NCI-H1417 treated with DMSO at 0.1 percent for 48 hours (cell line): ENCODE data around the gene DENND4C.
"Not testable (repeated sequence)": the region's sequence is repeated elsewhere in the genome, so short reads cannot be mapped to it uniquely, and the experiment has no call there.

Experiments used
- DNase-seq: peaks from one replicate; lab custom pipeline; 2025; lab: John Stamatoyannopoulos, UW

DENND4C gene

DNA sequence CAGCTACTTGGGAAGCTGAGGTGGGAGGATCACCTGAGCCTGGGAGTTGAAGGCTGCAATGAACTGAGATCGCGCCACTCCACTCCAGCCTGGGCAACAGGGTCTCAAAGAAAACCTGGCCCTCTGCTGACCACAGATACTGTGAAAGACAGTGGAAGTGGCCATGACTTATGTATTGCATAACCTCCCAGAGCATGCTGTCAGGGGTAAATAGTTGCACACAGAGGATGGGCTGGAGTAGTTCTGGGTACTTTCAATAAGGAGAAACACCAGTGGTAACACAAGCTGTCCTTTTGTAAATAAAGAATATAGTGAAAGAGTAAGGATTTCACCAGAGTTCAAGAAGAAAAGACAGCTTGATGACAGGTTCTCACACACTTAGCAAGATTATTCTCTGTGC is 180.1 kb downstream of the DENND4C start:
- no peak for DNase-seq

DNA sequence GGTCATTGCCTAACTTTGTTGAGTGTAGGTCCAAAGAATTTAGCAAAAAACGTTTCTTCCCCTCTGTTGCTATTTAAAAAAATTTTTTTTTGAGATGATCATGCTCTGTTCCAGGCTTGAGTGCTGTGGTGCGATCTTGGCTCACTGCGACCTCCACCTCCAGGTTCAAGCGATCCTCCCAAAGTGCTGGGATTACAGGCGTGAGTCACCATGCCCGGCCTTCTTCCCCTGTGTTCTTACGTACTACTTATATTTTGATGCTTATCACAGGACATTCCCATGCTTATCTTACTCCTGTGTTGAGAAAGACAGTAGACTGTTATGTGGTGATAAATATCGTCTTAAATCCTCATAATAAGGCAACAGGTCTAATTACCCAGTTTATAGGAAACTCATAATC is 180.8 kb downstream of the DENND4C start:
- DNase-seq: no peak

DNA sequence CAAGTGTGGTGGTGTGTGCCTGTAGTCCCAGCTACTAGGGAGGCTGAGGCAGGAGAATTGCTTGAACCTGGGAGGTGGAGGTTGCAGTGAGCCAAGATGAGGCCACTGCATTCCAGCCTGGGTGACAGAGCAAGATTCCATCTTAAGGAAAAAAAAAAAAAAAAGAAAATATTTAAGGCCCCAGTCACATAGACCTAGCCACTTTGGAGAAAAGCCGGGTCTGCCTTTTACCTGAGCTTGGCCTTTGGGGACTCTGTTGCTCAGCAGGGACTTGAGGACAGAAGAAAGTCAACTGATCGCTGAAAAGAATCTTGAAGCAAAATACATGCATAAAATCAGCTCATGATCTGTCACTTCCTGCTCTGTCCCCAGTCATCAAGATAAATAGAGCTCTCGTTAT is 183.0 kb downstream of the DENND4C start:
- not testable (repeated sequence) for DNase-seq

DNA sequence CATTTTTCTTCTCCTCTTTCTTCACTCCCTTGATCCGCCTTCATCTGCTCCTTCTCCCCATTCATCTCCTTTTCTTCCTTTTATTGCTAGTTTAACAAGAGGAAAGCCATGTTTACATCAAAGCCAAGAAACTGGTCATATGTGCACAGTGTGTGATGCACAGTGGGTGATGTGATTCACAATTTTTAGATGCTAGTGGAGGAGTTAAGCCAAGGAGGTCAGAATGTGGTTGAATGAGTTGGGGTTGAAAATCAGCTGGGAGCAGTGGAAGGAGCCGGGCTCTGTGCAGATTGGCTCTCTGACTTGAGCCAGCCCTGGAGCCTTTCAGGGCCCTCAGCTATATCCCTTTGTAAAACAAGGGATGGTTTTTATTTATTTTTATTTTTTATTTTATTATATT is 185.7 kb downstream of the DENND4C start:
- DNase-seq: no peak

DNA sequence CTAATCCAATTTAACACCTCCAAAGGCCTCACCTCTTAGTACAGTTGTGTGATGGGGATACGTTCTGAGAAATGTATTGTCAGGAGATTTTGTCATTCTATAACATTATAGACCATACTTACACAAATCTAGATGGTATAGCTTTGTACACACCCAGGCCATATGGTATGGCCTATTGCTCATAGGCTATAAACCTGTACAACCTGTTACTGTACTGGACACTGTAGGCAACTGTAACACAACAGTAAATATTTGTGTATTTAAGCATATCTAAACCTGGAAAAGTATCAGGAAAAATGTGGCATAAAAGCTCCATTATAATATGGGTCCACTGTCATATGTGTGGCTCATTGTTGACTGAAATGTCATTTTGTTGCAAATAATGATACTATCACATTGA is 190.4 kb downstream of the DENND4C start:
- no peak for DNase-seq
